Measurements from ENCODE around the gene RTL9. TPM values are rescaled to one million over a fixed set of nuclear protein-coding genes. Genes with fewer than 3 reads are reported as not detected.

Gene RTL9
- total RNA-seq, 1 donor from 2014 or later = not detected

GRCh38 chrX:110317061-110317819 is 41.4 kb upstream of the RTL9 start:
- DNase-seq (ENCODE audit: low read depth) = no peak
- TF ChIP-seq CTCF (conservative IDR thresholded peaks at IDR 0.05; ENCODE audit: low read depth, low read length) = no peak
- H3K4me3 ChIP-seq (ENCODE audit: low read depth, low read length) = peak overlapping the region; percentile 77

DNA sequence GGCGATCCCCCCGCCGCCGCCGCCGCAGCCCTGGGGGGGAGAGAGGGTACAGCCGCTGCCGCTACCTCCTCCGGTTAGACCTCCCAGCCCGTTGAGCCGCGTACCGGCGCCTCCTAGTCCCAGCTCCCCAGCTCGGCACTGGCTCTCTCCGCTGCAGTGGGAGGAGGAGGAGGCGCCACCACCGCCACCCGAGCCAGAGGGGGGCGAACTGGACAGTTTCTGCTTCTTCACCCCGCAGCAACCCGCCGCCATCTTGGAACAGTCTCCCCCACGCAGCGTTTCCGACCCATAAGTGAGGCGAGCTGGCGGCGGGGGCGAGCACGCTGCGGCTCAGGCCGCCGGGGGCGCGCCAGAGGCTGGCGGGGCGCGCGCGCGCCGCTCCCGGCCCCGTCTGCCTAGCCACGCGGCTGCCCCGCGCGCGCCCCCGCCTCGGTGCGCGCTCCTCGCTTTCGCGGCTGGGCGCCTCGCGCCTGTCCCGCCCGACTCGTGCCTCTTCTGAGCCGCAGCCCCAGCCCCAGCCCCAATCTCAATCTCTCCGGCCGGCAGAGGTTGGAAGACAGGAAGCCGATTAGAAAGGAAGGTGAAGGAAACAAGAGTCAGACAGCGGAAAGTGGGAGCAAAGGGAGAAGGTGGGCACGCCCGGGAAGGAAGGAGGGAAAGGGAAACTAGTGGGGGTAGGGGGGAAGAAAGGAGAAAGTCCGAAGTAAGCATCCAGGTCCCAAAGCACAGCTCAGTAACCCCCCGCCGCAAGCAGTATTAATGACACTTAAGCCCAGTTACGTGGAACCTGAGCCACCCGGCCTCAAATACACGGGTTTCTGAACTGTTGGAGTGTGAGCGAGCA is 40.6 kb upstream of the RTL9 start, which contains the start of gene AMMECR1:
Gene AMMECR1, minus strand, starts transcription at position 266 of the 844 bp plus-strand sequence. Its CDS starts 14 bp downstream, at position 252.
- H3K4me3 ChIP-seq (ENCODE audit: low read depth, low read length) = peak within 1 kb of the TSS; percentile 77
- no peak for DNase-seq (ENCODE audit: low read depth)
- TF ChIP-seq CTCF (conservative IDR thresholded peaks at IDR 0.05; ENCODE audit: low read depth, low read length) = no peak

GRCh38 chrX:110318664-110318968 is 40.0 kb upstream of the RTL9 start:
- peak overlapping the region; percentile 72 for H3K4me3 ChIP-seq (ENCODE audit: low read depth, low read length)
- no peak for DNase-seq (ENCODE audit: low read depth)
- no peak for TF ChIP-seq CTCF (conservative IDR thresholded peaks at IDR 0.05; ENCODE audit: low read depth, low read length)

DNA sequence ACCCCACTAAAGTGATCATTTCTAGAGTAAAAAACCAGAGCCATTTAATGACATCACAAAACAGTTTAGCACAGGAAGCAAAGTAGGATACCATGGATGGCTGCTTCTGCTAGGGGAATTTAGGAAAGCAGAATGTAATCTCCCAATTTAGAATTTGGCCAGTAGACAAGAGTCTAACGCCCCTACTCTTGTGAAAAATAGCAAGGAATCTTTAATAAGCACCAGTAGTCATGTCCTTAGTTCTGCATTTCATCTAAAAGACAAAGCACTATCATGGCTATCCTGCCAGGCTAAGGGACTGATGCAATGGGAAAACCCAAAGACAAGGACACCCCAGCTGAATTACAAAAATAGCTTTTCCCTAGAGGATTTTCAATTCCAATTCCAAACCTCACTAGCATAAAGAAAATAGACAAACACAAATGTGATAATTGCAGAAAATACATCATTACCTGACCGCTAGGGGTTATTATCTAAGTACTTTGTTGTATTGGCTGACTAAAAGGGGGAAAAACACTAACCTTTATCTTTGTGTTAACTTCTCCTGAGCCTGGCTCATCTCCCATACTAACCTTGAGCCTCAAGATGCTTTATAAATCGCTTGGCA is 38.2 kb upstream of the RTL9 start:
- no peak for TF ChIP-seq CTCF (conservative IDR thresholded peaks at IDR 0.05; ENCODE audit: low read depth, low read length)
- DNase-seq (ENCODE audit: low read depth) = no peak
- no peak overlapping the region for H3K4me3 ChIP-seq (ENCODE audit: low read depth, low read length)

GRCh38 chrX:110321081-110321480 is 37.6 kb upstream of the RTL9 start:
- H3K4me3 ChIP-seq (ENCODE audit: low read depth, low read length) = no peak overlapping the region
- TF ChIP-seq CTCF (conservative IDR thresholded peaks at IDR 0.05; ENCODE audit: low read depth, low read length) = no peak
- DNase-seq (ENCODE audit: low read depth) = no peak

DNA sequence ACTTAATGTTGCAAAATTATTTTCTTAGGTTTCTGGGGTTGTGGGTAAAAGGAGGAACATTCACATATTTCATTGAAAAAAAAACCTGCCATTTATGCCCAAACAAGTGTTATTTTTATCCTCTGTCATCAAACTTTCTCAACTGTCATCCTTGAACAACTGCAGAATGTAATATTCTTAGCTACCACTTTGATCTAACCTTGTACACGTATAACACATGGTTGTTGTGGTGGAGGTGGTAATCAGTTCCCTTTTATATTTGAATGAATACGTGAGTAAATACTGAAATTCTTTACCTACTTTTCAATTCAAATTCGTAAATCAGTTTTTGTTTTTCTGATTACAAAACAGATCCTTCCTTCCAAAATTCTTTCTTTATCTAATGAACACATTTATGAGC is 37.0 kb upstream of the RTL9 start:
- no peak for DNase-seq (ENCODE audit: low read depth)
- no peak overlapping the region for H3K4me3 ChIP-seq (ENCODE audit: low read depth, low read length)
- no peak for TF ChIP-seq CTCF (conservative IDR thresholded peaks at IDR 0.05; ENCODE audit: low read depth, low read length)
